NCI-H446 (cell line): ENCODE measurements around the gene TSPEAR.
"Not testable (repeated sequence)": the region's sequence is repeated elsewhere in the genome, so short reads cannot be mapped to it uniquely, and the experiment has no call there.

Experiments used
- DNase-seq, 2 experiments: peaks; one replicate each; lab custom pipeline; 2025; lab: John Stamatoyannopoulos, UW

Gene TSPEAR

DNA sequence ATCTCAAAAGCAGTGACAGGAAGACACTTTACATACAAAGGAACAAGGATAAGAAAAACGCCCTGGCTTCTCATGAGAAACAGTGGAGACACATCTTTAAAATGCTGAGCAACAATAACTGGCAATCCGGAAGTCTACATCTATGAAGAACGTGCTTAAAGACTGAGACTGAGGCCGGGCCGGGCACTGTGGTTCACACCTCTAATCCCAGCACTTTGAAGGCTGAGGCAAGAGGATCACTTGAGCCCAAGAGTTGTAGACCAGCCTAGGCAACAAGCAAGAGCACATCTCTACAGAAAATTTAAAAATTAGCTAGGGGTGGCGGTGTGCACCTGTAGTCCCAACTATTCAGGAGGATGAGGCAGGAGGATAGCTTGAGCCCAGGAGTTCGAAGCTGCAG is 27.3 kb downstream of the TSPEAR start:
- no peak for DNase-seq

GRCh38 chr21:44682580-44683151 is 28.7 kb downstream of the TSPEAR start:
- no peak for DNase-seq

DNA sequence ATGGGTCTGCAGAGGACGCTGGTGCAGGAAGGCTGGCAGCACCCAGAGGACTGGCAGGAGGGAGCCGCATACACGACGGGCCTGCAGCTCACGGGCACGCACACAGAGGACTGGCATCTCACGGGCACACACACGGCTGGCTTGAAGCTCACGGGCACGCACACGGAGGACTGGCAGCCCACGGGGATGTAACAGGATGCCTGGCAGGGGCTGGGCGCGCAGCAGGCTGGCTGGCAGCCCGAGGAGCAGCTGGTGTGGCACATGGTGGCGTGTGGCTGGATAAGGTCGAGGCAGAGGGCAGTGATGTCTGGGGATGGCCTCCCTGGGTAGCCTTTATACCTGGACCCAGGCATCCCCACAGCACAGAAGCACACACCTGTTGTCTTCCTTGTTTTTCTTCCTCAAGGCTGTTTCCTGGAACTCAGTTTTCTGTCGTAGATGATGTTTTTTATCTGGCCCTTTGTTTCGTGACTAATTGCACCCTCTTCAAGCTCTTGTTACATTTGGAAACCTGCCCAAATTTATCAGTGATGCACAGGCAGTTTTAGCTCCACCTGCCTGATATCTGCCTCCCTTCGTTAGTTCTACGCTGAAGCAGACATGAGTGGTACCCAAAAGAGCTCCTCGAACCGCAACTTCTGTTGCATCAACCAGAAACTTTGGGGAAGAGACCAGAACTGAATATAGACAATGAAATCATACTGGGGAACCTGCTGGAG is 29.4 kb downstream of the TSPEAR start, which contains the start of gene KRTAP12-1:
Gene KRTAP12-1 (minus strand): TSS at position 303 of the 719 bp plus-strand sequence. CDS start 40 bp downstream, at position 263.
- no peak for DNase-seq

GRCh38 chr21:44681152-44681551 is 30.2 kb downstream of the TSPEAR start:
- DNase-seq: no peak

GRCh38 chr21:44677881-44678280 is 33.5 kb downstream of the TSPEAR start:
- no peak for DNase-seq

- DNase-seq: no peak
Measured at GRCh38 chr21:44671911-44672310, 39.5 kb downstream of the TSPEAR start.

- no peak for DNase-seq
Measured at GRCh38 chr21:44670642-44671432, 40.5 kb downstream of the TSPEAR start.

- no peak for DNase-seq
Measured at GRCh38 chr21:44667612-44668011, 43.8 kb downstream of the TSPEAR start.

- no peak for DNase-seq
Measured at GRCh38 chr21:44666401-44667320, 44.7 kb downstream of the TSPEAR start, which contains the start of gene KRTAP12-2. TSS of gene KRTAP12-2 (minus strand) at chr21:44666927. CDS start at chr21:44666886, 41 bp downstream.

DNA sequence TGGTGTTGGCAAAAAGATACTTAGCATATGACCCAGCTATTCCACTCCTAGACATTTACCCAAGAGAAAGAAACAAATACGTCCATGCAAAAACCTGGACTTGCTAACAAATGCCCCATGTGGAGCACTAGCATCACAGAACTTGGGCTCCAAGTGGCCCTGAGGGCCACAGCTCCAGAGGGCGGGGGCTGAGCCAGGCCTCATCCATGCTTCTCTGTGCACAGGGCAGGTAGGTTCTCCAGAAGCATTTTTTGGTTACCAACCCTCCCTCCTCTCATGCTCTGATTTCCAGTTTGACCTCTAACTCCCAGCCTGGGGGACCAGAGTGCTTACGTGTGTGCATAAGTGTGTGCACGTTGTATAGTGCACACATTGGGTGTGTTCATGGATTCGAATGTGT is 46.7 kb downstream of the TSPEAR start:
- DNase-seq: no peak

DNA sequence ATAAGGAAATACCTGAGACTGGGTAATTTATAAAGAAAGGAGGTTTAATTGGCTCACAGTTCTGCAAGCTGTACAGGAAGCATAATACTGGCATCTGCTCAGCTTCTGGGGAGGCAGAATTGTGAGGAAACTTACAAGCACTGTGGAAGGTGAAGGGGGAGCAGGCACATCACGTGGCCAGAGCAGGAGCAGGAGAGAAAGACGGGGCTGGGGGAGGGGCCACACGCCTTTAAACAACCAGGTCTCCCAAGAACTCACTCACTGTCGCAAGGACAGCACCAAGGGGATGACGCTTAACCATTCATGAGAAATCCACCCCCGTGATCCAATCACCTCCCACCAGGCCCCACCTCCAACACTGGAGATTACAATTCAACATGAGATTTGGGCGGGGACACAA is 49.8 kb downstream of the TSPEAR start:
- DNase-seq: not testable (repeated sequence)

DNA sequence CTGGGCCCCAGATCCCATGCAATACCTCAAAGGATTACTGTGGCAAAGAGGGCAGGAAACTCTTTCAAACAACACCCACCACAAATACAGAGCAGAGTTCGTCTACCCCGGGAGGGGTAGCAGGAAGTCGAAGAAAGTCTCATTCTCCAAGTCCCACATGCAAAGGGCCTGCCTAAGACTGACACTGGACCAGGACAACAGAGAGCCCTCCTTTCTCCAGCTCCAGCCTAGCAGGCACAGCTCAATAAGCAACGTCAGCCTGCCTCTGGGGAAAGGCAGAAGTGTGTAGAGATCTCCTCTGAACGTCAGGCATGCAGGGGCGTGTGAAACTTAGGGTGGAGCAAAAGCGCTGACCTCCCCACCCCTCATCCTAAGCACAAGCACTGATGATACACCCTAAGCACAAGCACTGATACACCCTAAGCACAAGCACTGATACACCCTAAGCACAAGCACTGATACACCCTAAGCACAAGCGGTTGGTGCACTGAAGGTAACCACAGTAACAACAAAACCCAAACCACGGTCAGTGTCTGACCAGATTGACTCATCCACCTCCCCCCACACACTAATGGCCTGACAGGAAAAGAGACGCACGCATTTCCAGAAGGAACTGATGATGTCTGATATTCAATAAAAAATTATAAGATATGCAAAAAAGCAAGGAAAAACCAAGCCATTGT is 52.3 kb downstream of the TSPEAR start:
- no peak for DNase-seq

GRCh38 chr21:44658541-44658910 is 52.8 kb downstream of the TSPEAR start:
- DNase-seq: no peak

GRCh38 chr21:44657635-44658540 is 53.5 kb downstream of the TSPEAR start, which contains the start of gene KRTAP12-3:
TSS of gene KRTAP12-3 (plus strand) at chr21:44657932. CDS start at chr21:44657980, 48 bp downstream.
- no peak for DNase-seq

DNA sequence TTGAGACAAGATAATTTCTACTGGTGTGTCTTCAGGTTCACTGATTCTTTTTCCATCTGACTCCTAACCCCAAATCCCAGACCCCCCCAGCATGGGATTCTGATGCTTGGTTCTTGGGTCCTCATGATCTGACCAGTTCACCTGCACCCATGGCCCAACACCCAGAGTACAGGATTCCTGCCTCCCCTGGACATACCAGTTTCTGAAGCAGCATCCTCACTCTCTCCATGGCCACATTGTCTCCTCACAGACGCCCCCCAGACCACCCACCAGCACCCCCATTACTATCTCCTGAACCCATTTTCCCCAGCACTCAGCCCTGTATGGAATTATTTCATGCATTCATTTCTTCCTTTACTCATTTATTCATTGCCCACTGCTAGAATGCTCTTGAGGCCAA is 54.5 kb downstream of the TSPEAR start:
- no peak for DNase-seq

DNA sequence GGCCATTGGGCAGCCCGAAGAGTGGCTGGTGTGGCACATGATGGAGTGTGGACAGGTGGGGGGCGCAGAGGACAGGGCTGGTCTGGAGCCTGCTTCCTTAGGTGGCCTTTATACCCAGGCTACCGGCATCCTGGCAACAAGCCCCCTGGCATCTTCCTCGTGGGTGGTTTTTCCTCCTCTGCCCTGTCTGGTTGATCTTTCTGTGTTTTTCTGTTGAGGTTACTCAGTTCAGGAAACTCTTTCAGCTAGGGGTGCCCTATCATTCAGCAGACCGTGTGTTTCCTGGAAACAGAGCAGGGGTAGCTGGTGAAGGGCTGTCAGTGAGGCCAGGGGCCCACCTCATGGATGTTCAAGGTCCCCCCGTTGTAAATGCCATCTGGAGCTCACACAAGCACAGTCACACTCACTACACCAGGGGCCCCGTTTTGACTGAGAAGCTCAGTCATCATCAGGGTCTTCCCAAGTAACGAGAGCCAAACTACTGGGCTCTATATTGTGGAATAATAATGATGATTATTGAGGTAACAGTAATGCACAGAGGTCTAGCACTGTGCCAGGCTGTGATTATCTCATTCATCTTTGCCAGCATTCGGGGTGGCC is 56.7 kb downstream of the TSPEAR start, which contains the start of gene KRTAP12-4:
Gene KRTAP12-4 (minus strand): TSS at position 84 of the 600 bp plus-strand sequence. CDS start 45 bp downstream, at position 39.
- no peak for DNase-seq

- DNase-seq: no peak
Measured at GRCh38 chr21:44653656-44654575, 57.5 kb downstream of the TSPEAR start.

GRCh38 chr21:44653123-44653522 is 58.2 kb downstream of the TSPEAR start:
- DNase-seq: no peak
